Medulla oblongata (tissue), 1 donor: ENCODE measurements around the gene LRRC75B.
"Not testable (repeated sequence)": the region's sequence is repeated elsewhere in the genome, so short reads cannot be mapped to it uniquely, and the experiment has no call there.

Experiments used
- DNase-seq: peaks from one replicate; pipeline ENCODE4 v3.0.0-alpha.2; 2015; ENCODE audit errors: extremely low spot score

Gene LRRC75B, protein sequence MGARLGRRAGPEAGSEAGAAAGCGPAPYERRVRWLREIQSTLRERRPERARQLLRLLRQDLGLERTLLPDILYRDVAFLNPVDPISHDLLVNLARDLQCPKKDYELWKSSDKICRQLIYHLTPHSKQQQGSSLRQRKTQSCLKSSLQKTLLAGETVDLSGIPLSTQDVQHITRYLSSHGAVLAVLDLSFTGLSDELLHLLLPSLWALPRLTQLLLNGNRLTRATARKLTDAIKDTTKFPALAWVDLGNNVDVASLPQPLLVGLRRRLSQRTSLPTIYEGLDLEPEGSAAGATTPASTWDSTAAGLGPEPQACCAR

DNA sequence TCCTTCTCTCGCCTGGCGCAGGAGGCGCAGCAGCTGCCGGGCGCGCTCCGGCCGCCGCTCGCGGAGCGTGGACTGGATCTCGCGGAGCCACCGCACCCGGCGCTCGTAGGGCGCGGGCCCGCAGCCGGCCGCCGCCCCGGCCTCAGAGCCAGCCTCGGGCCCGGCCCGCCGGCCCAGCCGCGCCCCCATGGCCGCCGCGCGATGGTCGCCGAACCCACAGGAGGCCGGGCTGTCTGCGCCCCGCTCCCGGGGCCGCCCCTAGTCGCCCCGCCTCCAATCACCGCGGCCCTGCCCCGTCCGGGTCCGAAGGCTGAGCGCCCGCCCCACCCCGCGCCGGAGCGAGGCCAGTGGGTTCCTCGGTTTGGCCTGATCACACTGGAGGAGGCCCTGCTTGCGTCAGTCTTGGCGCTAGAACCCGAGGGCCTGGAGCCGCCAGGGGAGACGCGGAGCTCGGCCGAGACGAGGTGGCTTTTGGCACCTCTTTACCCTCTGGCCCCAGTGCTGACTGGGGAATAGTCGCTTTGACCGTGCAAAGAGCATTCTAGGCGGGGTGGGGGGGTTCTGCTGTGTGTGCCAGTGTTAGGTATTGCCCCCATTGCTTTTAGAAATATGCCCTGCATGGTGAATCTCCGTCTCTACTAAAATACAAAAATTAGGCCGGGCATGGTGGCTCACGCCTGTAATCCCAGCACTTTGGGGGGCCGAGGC is at the start of gene LRRC75B:
Gene LRRC75B (minus strand): TSS at position 223 of the 708 bp plus-strand sequence. CDS start 34 bp downstream, at position 189.
- peak; percentile 84 for DNase-seq

DNA sequence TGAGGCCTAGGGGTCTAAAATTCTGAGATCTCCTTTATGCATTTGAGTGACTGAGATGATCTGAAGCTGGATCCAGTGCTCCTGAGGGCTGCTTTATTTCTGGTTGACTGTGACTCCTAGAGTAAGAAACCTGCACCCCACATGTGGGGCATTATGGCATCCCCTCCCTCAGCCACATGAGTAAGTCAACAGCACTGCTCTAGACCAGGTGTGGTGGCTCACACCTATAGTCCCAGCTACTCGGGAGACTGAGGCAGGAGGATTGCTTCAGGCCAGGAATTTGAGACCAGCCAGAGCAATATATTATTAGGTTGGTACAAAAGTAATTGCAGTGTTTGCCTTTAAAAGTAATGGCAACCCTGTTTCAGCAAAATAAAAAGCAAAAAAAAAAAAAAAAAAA is 49.4 kb upstream of the LRRC75B start:
- DNase-seq, result not testable (repeated sequence)

DNA sequence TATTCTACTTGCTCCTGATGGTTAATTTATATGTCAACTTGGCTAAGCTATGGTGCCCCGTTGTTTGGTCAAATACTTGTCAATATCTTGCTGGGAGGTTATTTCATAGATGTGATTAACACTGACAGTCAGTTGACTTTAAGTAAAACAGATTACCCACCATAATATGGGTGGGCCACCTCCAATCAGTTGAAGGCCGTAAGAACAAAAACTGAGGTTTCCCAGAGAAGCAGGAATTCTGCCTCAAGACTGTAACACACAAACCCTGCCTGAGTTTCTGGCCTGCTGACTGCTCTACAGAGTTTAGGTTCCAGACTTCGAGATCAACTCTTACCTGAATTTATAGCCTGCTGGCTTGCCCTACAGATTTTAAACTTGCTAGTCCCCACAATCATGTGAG is 43.6 kb upstream of the LRRC75B start:
- not testable (repeated sequence) for DNase-seq

DNA sequence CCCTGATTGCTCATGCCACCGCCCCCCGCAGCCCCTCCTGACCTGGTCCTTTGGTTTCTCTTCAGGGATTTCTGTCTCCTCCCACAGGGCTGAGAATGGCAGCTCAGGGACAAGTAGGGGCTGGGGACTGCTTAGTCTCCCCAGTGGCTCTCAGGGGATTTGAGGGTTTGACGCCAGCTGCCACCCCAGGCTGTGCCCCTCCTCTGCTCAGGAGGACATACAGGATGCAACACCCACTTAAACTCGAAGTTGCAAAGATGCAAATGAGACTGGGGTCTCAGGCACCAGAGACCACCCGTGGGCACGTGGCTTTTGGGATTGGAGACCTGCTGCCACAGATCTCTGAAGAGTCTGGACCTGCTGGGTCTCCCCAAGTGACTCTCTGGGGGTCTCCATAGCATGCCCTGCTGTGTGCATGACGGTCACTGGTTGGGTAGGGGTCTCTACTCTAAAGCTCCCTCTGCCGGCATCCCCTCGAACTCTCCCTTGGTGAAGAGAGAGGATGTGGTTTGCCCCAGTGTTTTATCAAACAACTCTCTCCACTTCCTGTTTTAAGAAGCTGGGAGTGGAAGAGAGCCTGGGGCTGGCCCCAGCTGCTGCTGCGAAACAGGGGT is 42.0 kb upstream of the LRRC75B start:
- not testable (repeated sequence) for DNase-seq

DNA sequence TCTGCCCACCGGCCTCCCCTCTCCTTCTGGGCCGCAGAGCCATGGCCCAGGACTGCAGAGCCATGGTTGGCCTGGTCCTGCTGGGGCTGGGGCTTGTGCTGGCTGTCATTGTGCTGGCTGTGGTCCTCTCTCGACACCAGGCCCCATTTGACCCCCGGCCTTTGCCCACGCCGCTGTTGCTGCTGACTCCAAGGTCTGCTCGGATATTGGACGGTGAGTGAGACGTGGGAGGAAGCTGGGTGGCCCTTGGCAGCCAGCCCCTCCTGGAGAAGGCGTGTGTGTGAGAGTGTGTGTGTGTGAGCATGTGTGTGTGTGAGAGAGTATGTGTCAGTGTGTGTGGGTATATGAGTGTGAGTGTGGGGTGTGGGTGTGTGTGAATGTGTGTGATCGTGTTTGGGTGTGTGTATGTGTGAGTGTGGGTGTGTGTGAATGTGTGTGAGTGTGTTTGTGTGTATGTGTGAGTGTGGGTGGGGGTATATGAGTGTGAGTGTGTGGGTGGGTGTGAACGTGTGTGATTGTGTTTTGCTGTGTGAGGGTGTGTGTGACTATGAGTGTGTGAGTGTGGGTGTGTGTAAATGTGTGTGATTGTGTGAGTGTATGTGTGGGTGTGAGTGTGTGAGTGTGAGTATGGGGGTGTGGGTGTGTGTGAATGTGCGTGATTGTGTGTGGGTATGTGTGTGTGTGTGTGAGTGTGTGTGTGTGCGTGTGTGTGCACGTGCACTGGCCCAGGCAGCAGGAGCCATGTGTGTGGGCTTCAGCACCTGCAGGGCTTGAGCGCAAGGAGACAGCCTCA is 40.6 kb upstream of the LRRC75B start:
- not testable (repeated sequence) for DNase-seq

DNA sequence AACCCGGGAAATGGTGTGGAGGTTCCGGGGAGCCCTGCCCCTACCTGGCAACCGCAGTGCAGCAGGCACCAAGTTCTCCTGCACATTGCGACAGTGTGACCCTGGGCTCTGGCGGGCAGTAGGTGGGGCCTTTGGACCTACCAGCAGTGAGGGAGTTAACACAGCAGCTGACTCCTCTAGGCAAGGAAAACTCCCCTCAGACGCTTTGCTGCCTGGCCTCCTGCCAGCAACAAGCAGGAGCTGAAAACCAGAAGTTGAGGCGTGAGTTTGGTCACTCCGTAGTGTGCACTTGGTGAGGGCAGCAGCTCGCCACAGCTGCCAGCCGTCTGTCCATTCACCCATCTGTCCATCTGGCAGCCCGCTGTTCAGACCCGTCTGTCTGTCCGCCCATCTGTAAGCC is 39.8 kb upstream of the LRRC75B start:
- not testable (repeated sequence) for DNase-seq

DNA sequence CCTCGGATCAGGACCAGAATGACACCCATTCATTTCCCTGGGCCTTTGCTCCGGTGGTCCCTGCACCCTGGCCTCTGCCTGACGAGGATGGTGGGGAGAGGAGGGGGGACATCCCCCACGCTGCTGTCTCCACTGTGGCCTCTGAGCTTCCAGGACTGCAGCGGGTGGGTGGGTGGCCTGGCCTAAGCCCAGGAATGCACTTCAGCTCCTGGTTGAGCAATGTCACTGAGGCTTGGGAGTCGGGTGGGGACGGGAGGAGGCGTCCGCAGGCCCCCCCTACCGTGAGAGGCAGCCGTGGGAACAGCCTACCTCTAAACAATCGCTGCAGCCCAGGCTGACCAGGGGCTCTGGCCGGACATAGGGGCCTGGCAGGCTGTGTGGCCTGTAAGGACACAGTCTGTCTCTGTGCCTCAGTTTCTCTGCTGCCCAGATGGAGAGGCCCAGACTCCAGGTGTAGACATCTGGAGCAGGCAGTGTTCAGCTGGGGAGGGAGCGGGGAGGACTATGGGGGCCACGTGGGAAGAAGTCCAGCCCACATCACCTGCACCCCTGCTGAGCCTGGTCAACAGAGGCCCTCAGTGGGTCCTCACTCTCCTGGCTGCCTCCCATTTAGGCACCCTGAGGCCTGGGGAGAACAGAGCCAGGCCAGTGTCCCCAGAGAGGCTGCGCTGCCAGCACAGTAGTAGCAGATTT is 38.7 kb upstream of the LRRC75B start:
- not testable (repeated sequence) for DNase-seq

DNA sequence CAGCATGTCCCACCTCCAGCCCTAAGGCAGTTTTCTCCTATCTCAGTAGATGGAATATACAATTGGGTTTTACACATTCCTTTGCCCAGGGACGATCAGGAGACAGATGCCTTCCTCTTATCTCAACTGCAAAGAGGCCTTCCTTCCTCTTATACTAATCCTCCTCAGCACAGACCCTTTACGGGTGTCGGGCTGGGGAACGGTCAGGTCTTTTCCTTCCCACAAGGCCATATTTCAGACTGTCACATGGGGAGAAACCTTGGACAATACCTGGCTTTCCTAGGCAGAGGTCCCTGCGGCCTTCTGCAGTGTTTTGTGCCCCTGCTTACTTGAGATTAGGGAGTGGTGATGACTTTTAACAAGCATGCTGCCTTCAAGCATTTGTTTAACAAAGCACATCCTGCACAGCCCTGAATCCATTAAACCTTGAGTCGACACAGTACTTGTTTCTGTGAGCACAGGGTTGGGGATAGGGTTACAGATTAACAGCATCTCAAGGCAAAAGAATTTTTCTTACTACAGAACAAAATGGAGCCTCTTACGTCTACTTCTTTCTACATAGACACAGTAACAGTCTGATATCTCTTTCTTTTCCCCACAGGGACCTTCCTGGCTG is 38.0 kb upstream of the LRRC75B start:
- not testable (repeated sequence) for DNase-seq

DNA sequence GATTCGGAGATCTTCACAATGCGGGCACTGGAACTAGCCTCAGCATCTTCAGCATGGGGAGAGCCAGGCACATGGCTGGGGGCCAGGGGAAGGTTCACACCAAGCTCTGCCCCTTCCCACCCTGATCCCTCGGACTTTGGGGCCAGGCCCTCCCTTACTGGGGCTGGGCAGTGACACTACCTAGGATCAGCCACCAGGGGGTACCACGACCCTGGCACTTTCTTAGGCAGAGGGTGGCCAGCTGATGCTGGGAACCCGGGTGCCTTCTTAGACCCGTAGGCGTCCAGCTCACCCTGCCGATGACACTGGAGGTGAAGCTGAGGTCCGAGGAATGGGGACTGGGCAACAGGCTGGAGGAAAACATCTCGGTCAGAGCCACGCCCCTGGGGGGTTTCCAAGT is 36.2 kb upstream of the LRRC75B start:
- DNase-seq, result not testable (repeated sequence)

DNA sequence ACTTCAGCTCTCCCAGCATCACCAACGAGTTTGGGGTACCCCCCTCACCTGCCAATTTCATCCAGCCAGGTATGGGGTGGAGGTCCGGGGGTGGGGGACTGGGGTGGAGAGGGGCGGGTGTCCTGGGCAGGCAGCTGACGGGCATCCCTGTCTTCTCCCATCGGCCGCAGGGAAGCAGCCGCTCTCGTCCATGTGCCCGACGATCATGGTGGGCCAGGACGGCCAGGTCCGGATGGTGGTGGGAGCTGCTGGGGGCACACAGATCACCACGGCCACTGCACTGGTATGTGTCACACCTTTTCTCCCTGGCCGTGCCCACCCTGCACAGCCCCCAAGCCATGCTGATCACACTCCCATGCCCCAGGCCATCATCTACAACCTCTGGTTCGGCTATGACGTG is 35.0 kb upstream of the LRRC75B start:
- not testable (repeated sequence) for DNase-seq

DNA sequence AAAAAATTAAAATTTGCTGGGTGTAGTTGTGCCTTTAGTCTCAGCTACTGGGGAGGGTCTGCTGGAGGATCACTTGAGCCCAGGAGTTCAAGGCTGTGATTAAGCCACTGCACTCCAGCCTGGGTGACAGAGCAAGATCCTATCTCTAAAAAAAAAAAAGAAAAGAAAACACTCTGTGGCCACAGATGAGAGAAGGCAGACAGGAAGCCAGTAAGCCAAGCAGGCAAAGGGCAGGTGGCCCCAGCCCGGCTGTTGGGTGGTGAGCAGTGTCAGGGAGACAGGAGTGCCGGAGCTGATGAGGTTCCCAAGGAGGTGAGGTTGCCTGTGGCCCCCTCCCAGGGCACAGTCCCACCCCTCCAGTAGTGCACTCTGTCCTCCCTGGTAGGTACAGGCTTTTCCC is 29.7 kb upstream of the LRRC75B start:
- not testable (repeated sequence) for DNase-seq

DNA sequence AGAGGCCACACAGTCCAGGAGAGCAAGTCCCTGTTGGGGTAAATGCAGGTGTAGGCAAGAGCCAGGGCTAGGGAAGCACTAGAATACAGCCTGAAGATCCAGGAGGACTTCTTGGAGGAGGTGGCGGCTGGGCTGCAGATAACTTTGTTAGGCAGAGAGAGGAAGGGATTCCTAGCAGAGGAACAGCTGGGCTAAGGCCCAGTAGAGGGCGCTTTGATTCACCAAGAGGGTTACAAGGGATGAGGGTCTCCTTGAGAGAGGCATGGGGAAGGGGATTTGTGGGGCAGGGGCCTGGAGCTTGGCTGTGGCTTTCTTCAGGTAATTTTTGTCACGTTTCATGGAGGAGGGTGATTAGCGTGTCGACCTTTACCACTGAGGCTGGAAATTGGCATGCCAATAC is 28.4 kb upstream of the LRRC75B start:
- DNase-seq, result not testable (repeated sequence)

DNA sequence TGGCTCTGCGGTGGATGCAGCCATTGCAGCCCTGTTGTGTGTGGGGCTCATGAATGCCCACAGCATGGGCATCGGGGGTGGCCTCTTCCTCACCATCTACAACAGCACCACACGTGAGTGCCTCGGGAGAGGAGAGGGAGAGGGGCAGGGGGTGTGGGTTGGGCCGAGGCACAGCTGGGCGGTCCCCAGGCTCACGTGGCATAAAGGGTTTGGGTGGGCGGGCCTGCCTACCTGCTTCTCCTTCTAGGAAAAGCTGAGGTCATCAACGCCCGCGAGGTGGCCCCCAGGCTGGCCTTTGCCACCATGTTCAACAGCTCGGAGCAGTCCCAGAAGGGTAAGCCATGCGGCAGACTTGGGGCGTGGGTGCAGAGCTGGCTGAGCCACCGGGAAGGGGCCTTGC is 21.9 kb upstream of the LRRC75B start:
- DNase-seq, result not testable (repeated sequence)

DNA sequence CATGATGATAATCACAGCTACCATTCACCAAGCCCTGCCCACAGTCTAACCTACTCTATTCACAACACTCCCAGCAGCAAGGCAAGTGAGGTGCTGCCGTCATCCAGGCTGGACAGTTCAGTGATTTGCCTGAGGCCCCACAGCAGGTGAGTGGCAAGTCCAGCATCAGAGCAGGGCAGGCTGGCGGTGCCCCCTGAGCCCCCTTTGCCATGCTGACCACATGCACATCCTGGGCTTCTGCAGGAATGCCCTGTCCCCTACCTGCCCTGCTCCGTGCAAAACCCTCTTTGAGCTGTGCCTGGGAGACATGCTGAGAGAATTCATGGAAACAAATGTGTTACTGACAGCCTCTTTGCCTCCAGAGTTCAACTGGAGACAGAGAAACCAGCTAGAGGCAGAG is 17.0 kb upstream of the LRRC75B start:
- DNase-seq, result not testable (repeated sequence)

DNA sequence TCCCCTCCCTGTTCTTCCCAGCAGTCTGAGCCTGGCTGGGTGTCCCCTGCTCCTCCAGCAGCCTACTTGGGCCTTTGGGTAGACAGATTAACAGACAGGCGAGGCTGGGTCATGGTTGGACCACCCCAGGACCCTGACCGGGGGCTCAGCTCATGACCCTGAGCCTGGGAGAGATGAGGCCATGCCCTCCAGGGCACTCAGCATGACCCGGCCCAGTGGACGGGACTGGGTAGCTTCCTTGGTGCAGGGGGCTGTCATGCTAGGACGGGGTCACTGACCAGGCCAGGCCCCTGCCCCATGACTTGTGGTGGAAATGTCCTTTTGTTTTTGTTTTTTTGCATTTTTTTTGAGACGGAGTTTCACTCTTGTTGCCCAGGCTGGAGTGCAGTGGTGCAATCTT is 15.5 kb upstream of the LRRC75B start:
- DNase-seq, result not testable (repeated sequence)

DNA sequence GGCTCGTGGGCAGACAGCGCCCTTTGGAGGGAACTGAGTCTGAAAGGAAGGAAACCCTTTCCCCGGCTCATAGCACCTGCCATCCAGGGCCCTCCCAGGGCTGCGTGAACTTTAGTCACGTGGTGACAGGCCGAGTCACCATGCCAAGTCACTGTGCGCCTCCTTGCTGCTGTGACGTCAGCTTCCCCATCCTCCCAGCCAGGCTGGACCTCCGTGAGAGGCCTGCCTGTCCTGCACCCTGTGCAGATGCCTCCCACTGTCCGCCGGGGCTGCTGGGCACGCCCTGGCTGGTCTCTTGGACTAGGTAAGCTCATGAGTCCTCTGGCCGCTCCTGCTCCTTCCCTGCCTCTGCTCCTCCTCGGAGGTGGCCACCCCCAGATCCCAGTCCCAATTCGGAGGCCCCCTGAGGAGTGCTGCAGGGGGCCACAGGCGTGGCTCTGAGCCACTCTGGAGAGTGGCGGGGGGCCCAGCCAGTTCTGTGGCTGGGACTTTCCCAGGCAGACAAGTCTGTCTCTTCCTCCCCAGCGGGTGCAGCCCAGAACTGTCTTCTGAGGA is 14.6 kb upstream of the LRRC75B start:
- DNase-seq, result not testable (repeated sequence)

DNA sequence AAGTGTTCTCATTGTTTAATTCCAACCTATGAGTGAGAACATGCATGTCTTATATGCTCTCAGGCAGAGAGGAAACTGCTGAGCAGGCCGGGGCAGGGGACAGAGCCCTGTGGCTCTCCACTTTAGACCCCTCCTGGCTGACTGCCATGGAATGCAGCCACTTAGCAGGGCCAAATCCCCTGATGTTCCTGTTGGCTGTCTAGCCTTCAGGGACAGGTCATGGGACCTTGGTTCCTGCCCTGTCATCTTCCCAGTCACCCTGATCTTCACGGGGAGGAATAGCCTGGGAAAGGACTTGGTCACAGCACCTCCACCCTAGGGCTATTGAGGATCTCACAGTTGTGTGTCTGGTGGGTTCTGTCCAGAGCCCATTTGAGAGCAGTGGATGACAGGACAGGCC is 13.5 kb upstream of the LRRC75B start:
- DNase-seq, result not testable (repeated sequence)

DNA sequence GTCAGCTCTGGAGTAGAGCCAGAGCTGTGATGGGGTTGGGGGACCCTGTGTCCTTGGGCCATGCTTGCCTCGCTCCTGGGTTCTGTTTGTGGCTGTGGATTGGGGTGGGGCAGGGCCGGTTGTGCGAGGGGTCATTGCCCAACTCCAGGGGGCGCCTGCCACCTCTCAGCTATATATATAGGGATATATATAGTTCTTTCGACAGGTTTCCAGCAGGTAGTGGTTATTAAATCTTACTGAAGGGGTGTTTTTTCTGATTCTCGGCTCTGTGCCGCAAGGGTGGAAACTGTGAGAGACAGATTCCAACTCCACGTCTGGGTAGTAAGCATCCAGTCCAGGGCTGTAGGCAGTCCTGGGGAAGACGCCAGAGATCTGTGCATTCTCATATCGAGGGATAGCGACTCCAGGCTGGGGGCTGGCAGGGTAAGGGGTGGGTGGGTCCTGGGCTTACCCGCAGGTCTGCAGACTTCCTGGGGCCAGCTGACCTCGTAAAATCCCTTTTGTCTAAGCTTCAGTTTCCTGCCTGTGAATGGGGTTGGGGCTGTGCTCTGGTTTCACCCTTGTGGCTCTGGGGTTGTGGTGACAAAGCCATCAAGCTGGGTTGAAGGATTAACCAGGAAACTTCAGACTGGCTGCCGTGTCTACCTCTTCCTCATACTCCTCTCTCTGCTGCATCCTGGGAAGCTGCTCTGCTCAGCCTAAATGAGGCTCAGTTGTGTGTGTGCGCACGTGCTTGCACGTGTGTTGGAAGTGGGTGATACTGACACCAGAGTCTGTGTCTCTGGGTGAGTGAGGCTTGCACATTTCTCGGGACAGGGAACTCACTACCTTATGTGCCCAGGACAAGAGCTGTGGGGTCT is 11.1 kb upstream of the LRRC75B start:
- DNase-seq, result not testable (repeated sequence)
